ENCODE data around the gene TESMIN.

The TESMIN gene

GRCh38 chr11:68659158-68659921 is 92.0 kb downstream of the TESMIN start:
- peak; percentile 17 for DNase-seq (ENCODE audit: low spot score)

- DNase-seq (ENCODE audit: low spot score), result no peak
These were observed 92.7 kb downstream of the TESMIN start for GRCh38 chr11:68658661-68659060.

DNA sequence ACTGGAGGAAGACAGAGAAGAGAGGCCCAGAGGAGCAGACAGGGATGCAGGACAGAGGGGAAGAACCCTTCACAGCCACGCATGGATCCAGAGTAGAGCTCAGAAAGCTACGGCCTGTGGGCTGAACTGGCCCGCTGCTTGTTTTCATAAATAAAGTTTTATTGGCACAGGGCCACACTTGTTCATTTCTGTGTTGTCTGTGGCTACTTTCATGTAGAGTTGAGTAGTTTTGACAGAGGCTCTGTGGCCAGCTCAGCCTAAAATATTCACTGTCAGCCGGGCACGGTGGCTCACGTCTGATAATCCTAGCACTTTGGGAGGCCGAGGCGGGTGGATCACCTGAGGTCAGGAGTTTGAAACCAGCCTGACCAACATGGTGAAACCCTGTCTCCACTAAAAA is 93.2 kb downstream of the TESMIN start:
- DNase-seq (ENCODE audit: low spot score), result no peak

Data from pons (tissue), 1 donor.